HEK293T (cell line): ENCODE results near the gene MAML2.

Experiments
- BHLHE40 ChIP-seq: fragments of 450-650 bp; IDR thresholded peaks from 2 replicates; pipeline ENCODE4 v1.6.1; 2016; ENCODE audit warnings: mild to moderate bottlenecking, moderate library complexity, borderline replicate concordance
- ELF4 ChIP-seq: fragments of 450-650 bp; IDR thresholded peaks from 2 replicates; pipeline ENCODE4 v1.6.1; 2017; ENCODE audit warnings: antibody characterized with exemption
- FOXA1 ChIP-seq: fragments of 450-650 bp; IDR thresholded peaks from 2 replicates; pipeline ENCODE4 v1.6.1; 2016; ENCODE audit warnings: mild to moderate bottlenecking
- NFRKB ChIP-seq: fragments of 450-650 bp; IDR thresholded peaks from 2 replicates; pipeline ENCODE4 v1.6.1; 2016; ENCODE audit warnings: mild to moderate bottlenecking, moderate library complexity
- SP1 ChIP-seq: fragments of 450-650 bp; IDR thresholded peaks from 2 replicates; pipeline ENCODE4 v1.6.1; 2017
- SUZ12 ChIP-seq: fragments of 450-650 bp; IDR thresholded peaks from 2 replicates; pipeline ENCODE4 v1.6.1; 2016; ENCODE audit warnings: mild to moderate bottlenecking
- TARDBP ChIP-seq: fragments of 450-650 bp; IDR thresholded peaks from 2 replicates; pipeline ENCODE4 v1.6.1; 2016

DNA sequence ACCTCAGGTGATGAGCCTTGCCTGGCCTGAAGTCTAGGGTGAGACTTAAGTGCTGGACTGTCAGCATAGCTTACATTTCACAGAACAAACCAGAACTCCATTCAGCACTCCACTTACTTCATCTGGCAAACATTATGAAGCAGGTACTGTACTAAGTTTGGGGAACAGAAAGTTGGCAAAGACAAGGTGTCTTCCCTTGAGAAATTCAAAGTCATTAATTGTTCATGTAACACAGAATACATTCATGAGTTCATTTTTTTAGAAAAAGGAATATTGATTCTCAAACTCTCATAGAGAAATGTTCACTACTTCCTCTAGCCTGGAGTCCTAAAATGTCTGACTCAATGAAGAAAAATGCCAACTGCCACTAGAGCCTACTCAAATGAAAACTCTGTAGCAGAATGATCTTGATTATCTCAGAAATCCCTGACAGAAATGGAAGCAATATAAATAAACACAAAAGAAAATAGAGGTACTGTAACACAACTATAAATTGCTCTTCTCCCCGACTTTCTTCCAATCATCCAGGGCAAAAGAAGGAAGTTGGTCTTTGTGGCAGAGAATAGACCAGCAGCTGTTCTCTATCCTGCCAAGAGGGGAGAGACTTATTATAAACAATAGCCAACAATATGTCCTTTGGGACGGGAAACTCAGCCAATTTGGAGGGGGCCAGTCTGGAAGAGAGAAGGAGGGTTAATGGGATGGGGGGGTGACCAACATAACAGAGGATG lies 289.9 kb downstream of the MAML2 start:
- TF ChIP-seq SP1 (no peak), BHLHE40 (no peak), NFRKB (no peak), FOXA1 (no peak), ELF4 (no peak), TARDBP (no peak), SUZ12 (no peak)
